Activated CD8-positive, alpha-beta T cell treated with anti-CD3 and anti-CD28 coated beads, Interleukin-2, amount 10 ng/mL, durations not matched to agents 7 days and 5 days (primary cell): Measurements from ENCODE around the gene ABLIM2. TPM values are rescaled to one million over a fixed set of nuclear protein-coding genes. Genes with fewer than 3 reads are reported as not detected.

ENCODE experiments used
- ATAC-seq: fragments of 150-1000 bp; cut with Tn5 transposase; one replicate; pipeline ENCODE4 v1.10.0; 2021; ENCODE audit warnings: moderate library complexity
- CTCF ChIA-PET: fragments of 350-600 bp; sonication (Branson Sonifier 250); formaldehyde crosslinking; loops from one replicate; lab custom pipeline; 2021; ENCODE audit warnings: antibody characterized with exemption; lab: Charles Lee
- POLR2A ChIA-PET: fragments of 350-600 bp; sonication (Branson Sonifier 250); formaldehyde crosslinking; loops from one replicate; lab custom pipeline; 2021; ENCODE audit warnings: antibody characterized with exemption; lab: Charles Lee
- DNase-seq: peaks from one replicate; pipeline ENCODE4 v3.0.0-alpha.2; 2020
- H3K27ac Mint-ChIP-seq: one replicate; pipeline ENCODE4 v1.8.0; 2021; ENCODE audit warnings: mild to moderate bottlenecking, mixed read lengths
- H3K27me3 Mint-ChIP-seq: one replicate; pipeline ENCODE4 v1.8.0; 2021; ENCODE audit warnings: low read depth, mixed read lengths
- H3K36me3 Mint-ChIP-seq: one replicate; pipeline ENCODE4 v1.8.0; 2021; ENCODE audit warnings: low read depth, mixed read lengths
- H3K4me1 Mint-ChIP-seq: one replicate; pipeline ENCODE4 v1.8.0; 2021; ENCODE audit warnings: low read depth, mixed read lengths
- H3K4me3 Mint-ChIP-seq: one replicate; pipeline ENCODE4 v1.8.0; 2021; ENCODE audit warnings: mild to moderate bottlenecking, mixed read lengths
- H3K9me3 Mint-ChIP-seq: one replicate; pipeline ENCODE4 v1.8.0; 2022; ENCODE audit warnings: mixed read lengths; ENCODE audit not compliant: insufficient read depth
- total RNA-seq, 2 experiments: library from RNA; stranded (reverse); gene quantifications; one replicate each; pipeline ENCODE4 v1.2.3, GENCODE V29; 2021

The ABLIM2 gene
- total RNA-seq, 2 experiments from 2014 or later: 0.42 to 0.55 TPM

DNA sequence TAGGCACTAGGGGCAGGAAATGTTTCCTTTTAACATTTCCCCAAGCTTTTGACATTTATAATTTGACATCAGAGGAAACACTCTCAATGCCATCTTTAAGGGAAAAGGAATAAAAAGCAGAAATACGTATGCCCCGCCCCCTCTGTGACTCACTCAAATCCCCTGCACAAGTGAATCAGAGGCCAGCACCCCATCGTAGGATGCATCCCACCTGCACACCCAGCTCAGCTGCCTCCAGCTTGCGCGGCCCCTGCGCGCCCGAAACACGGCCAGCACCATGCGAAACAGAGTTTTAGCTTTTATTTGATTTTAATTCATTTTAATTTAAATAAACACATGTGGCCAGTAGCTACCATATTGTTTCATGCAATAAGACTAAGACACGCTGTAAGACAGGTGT lies 29.5 kb downstream of the ABLIM2 start:
- Mint-ChIP-seq H3K4me1 (no peaks in the 10 kb centered on the region), H3K27me3 (no peaks in the 10 kb centered on the region), H3K27ac (no peak overlapping the region), H3K4me3 (no peak overlapping the region), H3K36me3 (no peaks in the 10 kb centered on the region), H3K9me3 (no peaks in the 10 kb centered on the region)
- ATAC-seq: no peak
- POLR2A ChIA-PET: no interaction called here
- DNase-seq: no peak
- CTCF ChIA-PET: no interaction called here

DNA sequence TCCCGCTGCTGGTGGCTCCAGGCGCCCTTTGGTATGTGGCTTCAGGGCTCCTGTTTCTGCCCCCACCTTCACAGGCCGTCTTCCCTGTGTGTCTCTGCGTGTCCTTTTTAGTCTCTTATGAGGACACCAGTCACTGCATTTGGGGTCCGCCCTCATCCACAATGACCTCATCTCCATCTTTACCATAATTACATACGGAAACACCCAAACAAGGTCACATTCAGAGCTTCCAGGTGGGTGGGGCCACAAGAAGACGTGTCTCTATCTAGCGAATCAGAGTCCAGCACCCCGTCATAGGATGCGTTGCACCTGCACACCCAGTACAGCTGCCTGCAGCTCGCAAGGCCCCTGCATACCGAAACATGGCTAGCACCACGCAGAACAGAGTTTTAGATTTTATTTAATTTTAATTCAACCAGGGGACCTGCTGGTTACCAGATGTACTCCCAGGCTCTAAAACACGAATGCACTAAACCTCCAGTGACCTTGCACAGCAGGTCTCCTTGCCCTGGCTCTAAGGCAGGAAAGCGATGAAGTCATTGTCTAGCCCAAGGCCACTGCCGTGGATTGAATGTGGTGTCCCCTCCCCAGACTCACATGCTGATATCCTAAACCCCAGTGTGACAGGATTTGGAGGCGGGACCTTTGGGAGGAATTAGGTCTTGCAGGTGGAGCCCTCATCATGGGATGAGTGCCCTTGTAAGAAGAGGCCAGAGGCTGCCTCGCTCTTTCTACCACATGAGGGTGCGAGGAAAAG lies 30.3 kb downstream of the ABLIM2 start:
- POLR2A ChIA-PET: no interaction called here

DNA sequence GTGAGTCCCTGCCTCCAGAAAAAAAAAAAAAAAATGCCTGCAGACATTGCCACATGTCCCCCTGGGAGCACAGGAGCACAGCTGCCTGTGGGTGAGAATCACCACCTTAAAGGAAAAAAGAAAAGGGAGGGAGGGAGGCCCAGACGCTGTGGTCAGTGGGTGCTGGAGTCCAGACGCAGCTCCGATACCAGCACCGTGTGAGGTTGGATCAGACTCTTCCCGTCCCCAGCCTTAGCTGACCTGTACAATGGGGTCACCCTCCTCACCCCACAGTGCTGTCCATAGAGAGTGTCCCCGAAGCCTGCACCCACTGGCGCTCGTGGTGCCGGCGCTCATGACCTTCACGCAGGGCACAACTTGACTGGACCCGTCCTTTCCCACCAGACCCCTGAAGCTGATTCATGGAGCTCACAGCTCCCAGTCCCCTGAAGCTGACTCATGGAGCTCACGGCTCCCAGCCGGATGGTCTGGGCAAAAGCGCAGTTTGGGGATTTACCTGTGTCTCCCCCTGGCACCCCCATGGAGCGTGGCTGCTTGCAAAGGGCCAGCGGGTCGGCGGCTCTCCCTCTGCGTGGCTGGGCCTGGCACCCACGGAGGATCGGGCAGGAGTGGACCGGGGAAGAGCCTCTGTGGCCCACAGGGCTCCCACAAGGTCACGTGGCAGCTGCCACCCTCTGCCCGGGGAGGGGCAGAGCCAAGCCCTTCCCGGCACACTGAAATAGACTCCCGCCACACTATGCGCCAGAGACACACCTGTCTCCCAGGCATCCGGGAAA lies 31.4 kb downstream of the ABLIM2 start:
- DNase-seq (no peak), ATAC-seq (no peak)
- ChIA-PET CTCF (no interaction called here), POLR2A (no interaction called here)
- no peaks in the 10 kb centered on the region for H3K27me3 Mint-ChIP-seq
- H3K4me3 Mint-ChIP-seq: no peak overlapping the region
- no peak overlapping the region for H3K27ac Mint-ChIP-seq
- H3K4me1 Mint-ChIP-seq: no peaks in the 10 kb centered on the region
- H3K9me3 Mint-ChIP-seq: no peaks in the 10 kb centered on the region
- no peaks in the 10 kb centered on the region for H3K36me3 Mint-ChIP-seq

More for the DNA sequence above, 30.3 kb downstream of the ABLIM2 start:
- H3K9me3 Mint-ChIP-seq: no peaks in the 10 kb centered on the region
- DNase-seq (no peak), ATAC-seq (no peak)
- no peaks in the 10 kb centered on the region for H3K36me3 Mint-ChIP-seq
- no peak overlapping the region for H3K27ac Mint-ChIP-seq
- no peak overlapping the region for H3K4me3 Mint-ChIP-seq
- no peaks in the 10 kb centered on the region for H3K4me1 Mint-ChIP-seq
- no peaks in the 10 kb centered on the region for H3K27me3 Mint-ChIP-seq
- CTCF ChIA-PET: no interaction called here

DNA sequence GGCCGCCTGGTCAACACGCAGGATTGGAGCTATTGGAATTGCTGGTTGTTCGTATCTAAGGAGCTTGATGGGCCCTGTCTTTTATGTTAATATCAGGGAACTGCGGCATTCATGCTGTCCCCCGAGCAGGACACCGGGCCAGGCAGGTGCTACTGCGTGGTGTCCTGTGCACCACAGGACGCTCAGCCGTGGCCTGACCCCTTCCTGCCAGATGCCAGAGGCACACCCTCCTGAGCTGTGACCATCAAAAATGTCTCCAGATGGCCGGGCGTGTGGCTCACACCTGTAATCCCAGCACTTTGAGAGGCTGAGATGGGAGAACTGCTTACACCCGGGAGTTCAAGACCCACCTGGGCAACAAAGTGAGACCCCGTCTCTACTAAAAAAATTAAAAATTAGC lies 32.1 kb downstream of the ABLIM2 start:
- Mint-ChIP-seq H3K4me3 (no peak overlapping the region), H3K27ac (no peak overlapping the region), H3K9me3 (no peaks in the 10 kb centered on the region), H3K36me3 (no peaks in the 10 kb centered on the region), H3K4me1 (no peaks in the 10 kb centered on the region), H3K27me3 (no peaks in the 10 kb centered on the region)
- DNase-seq: no peak
- ATAC-seq: no peak
- POLR2A ChIA-PET: no interaction called here
- CTCF ChIA-PET: no interaction called here

DNA sequence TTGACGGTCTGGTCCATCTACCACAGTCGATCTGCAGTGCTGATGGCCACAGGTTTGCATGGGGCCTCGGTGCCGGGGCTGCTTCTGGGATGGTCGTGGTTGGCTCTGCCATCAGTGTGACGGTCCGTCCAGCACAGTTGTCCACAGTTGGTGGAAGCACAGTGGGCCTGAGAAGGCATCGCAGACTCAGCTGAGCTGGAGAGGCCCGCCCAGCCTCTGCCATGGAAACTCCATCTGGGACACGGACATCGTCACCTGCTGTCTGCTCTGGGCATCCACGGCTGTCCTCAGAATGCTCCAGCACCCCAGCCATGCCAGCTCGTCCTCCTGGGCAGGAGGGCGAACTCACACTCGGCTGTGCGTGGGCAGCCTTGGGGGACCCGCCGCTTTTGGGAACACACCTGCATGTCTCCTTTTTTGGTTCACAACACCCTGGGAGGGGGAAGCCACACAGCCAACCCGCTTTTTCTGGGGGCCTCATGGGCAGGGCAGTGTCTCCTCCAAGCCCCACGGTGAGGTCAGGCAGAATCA lies 33.0 kb downstream of the ABLIM2 start:
- Mint-ChIP-seq H3K27me3 (no peaks in the 10 kb centered on the region), H3K4me1 (no peaks in the 10 kb centered on the region), H3K27ac (no peak overlapping the region), H3K9me3 (no peaks in the 10 kb centered on the region), H3K4me3 (no peak overlapping the region), H3K36me3 (no peaks in the 10 kb centered on the region)
- DNase-seq (no peak), ATAC-seq (no peak)
- ChIA-PET CTCF (no interaction called here), POLR2A (no interaction called here)

DNA sequence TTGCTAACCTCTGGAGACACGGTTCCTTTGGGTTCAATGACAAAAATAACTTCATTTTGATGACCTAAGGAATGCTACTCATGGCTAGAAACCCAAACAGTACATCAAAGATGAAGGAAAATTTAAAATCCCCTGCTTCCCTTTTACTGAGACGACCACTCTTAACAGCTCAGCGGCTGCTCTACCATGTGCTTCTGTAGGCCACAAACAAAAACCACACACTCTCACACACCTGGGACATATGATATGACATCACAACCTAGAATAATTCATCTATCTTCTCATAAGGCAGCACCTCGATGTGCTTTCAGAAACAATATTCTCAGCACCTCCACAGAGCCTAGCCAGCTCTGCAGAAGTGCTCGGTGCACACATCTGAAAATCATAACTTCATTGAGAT lies 34.7 kb downstream of the ABLIM2 start:
- H3K27ac Mint-ChIP-seq: no peak overlapping the region
- CTCF ChIA-PET: no interaction called here
- no peaks in the 10 kb centered on the region for H3K9me3 Mint-ChIP-seq
- no peak overlapping the region for H3K4me3 Mint-ChIP-seq
- ATAC-seq: no peak
- no peaks in the 10 kb centered on the region for H3K27me3 Mint-ChIP-seq
- H3K36me3 Mint-ChIP-seq: no peaks in the 10 kb centered on the region
- POLR2A ChIA-PET: no interaction called here
- DNase-seq: no peak
- H3K4me1 Mint-ChIP-seq: no peaks in the 10 kb centered on the region

DNA sequence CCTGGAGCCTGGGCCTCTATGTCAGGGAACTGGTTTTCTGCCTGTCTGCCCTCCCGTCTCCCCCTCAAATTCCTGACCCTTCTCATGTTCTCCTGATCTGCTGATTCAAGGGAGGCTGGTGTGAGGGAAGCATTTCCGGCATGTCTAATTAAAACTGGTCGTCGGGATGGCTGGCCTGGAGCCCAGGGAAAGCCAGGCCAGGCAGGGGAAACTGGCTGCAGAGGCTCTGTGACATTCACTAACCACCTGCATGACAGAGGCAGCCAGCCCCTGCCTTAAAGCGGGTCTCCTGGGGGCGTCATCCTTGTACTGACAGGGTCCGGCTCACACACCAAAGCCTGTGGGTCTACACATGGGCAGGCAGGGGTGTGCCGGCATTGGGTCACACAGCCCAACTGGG lies 35.2 kb downstream of the ABLIM2 start:
- ATAC-seq: no peak
- ChIA-PET POLR2A (no interaction called here), CTCF (no interaction called here)
- Mint-ChIP-seq H3K9me3 (no peaks in the 10 kb centered on the region), H3K27ac (no peak overlapping the region), H3K4me3 (no peak overlapping the region), H3K27me3 (no peaks in the 10 kb centered on the region), H3K36me3 (no peaks in the 10 kb centered on the region), H3K4me1 (no peaks in the 10 kb centered on the region)
- no peak for DNase-seq

DNA sequence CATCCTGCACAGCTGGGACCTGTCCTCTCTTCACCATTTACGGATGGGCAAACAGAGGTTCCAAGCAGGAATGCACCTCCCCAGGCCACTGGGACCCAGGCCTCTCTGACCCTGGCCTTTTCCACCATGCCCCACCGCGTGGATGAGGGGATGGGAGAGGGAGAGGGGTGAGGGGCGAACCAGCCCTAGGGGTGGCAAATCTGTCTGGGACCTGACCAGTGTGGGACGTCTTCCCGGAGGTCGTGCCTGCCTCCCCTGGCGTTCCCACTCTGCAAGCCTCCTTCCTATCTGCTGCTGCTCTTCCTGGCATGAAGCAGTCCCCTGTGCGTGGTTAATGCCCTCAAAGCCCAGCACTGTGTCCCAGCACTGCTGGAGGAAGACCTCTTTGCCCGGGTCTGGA lies 35.9 kb downstream of the ABLIM2 start:
- ChIA-PET POLR2A (no interaction called here), CTCF (no interaction called here)
- Mint-ChIP-seq H3K27me3 (no peaks in the 10 kb centered on the region), H3K9me3 (no peaks in the 10 kb centered on the region), H3K36me3 (no peaks in the 10 kb centered on the region), H3K4me3 (no peak overlapping the region), H3K4me1 (no peaks in the 10 kb centered on the region), H3K27ac (no peak overlapping the region)
- no peak for ATAC-seq
- no peak for DNase-seq

DNA sequence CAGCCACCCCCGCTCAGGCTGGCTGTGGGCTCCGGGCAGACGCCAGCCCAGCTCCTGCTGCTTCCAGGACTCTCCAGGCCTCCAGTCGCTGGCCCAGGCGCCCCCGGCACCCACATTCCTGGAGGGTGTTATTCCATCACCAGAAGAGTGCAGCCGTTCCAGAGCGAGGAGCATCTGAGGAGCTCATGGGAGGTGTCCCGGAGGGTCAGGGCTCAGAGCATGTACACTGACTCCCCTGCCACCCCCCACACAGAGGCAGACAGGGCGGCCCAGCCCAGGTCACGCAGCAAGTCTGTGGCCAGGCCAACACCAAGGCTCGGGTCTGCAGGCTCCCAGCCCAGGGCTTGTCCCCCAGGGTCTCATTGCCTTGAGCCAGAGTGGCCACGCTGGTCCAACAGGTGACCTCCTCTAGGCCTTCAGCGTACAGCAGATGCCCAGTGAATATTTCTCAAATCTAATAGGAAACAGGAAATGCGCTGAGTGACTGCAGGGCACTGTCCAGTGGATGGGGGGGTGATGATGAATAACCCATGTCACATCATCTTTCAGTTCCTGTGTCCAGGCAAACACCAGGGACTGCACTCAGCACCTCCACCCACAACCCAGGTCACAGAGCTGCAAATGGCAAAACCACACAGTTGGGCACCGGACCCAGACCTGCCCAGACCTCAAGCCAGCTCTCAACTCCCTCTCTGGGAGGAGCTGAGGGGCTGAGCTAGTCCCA lies 37.2 kb downstream of the ABLIM2 start:
- POLR2A ChIA-PET: no interaction called here
- no peak for ATAC-seq

DNA sequence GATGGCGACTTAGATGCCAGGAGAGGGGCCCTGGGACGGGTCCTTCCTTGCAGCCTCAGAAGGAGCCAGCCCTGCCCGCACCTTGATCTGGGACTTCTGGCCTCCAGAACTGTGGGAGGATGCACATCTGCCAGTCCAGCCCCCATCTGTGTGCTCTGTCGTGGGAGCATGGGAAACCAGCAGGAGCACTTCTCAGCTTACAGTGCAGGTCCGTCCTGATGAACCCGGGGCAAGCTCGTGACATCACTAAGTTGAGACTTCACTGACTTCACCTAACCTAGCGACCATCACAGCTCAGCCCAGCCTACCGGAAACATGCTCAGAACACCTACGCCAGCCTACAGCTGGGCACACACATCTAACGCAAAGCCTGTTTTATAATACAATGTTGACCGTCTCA lies 38.1 kb downstream of the ABLIM2 start:
- ChIA-PET POLR2A (no interaction called here), CTCF (no interaction called here)
- no peaks in the 10 kb centered on the region for H3K9me3 Mint-ChIP-seq
- H3K27me3 Mint-ChIP-seq: peaks cover 3% of the 10 kb centered on the region
- peaks cover 19% of the 10 kb centered on the region for H3K4me1 Mint-ChIP-seq
- no peak overlapping the region for H3K4me3 Mint-ChIP-seq
- no peak overlapping the region for H3K27ac Mint-ChIP-seq
- H3K36me3 Mint-ChIP-seq: no peaks in the 10 kb centered on the region
- DNase-seq (no peak), ATAC-seq (no peak)

More for the DNA sequence above, 37.2 kb downstream of the ABLIM2 start:
- no peaks in the 10 kb centered on the region for H3K9me3 Mint-ChIP-seq
- H3K4me1 Mint-ChIP-seq: peaks cover 10% of the 10 kb centered on the region
- CTCF ChIA-PET: no interaction called here
- H3K4me3 Mint-ChIP-seq: no peak overlapping the region
- H3K36me3 Mint-ChIP-seq: no peaks in the 10 kb centered on the region
- peaks cover 3% of the 10 kb centered on the region for H3K27me3 Mint-ChIP-seq
- DNase-seq: no peak
- no peak overlapping the region for H3K27ac Mint-ChIP-seq

DNA sequence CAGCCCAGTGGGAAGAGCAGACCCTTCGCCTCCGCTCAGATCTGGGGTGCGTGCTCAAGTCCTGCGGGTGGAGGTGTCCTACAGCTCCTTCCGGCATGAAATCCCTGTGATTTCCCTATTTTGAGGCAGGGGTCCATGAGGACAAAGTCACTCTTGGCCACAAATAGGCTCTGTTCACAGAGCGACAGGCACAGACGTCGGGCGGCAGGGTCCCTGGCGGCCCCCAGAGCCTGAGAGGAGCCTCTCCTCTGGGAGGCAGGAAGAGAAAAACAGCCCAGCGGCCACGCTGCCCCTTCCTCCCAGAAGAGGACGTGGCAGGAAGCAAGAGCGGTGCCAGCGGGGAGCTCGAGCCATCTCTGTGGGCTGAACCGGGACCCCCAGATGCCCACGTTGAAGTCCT lies 38.7 kb downstream of the ABLIM2 start:
- Mint-ChIP-seq H3K36me3 (no peaks in the 10 kb centered on the region), H3K27me3 (peaks cover 3% of the 10 kb centered on the region), H3K4me1 (peaks cover 25% of the 10 kb centered on the region), H3K9me3 (no peaks in the 10 kb centered on the region), H3K27ac (no peak overlapping the region), H3K4me3 (no peak overlapping the region)
- ATAC-seq (no peak), DNase-seq (no peak)
- POLR2A ChIA-PET: no interaction called here
- CTCF ChIA-PET: no interaction called here

DNA sequence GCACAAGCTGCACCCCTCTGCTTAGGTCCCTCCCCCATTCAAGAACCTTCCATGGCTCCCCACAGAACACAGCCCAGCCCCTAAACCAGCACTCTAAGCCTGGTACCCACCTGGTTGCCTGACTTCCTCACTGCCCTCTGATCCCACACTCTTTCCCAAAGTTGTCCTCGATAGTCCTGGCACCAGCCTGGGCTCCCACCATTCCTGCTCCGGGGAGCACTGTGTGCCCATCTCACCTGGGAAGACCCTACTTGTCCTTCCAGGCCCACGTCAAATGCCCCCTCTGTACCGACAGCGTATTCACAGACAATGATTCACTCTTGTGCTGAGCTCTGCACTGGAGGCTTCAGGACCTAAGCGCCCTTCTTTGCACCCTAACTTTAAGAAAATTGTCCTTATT lies 40.1 kb downstream of the ABLIM2 start:
- H3K36me3 Mint-ChIP-seq: no peaks in the 10 kb centered on the region
- no peaks in the 10 kb centered on the region for H3K9me3 Mint-ChIP-seq
- no peak for ATAC-seq
- no peak for DNase-seq
- H3K27ac Mint-ChIP-seq: no peak overlapping the region
- ChIA-PET CTCF (no interaction called here), POLR2A (no interaction called here)
- peaks cover 3% of the 10 kb centered on the region for H3K27me3 Mint-ChIP-seq
- H3K4me3 Mint-ChIP-seq: no peak overlapping the region
- H3K4me1 Mint-ChIP-seq: peaks cover 25% of the 10 kb centered on the region
